ENCODE data around the gene MYBL2.

DNA sequence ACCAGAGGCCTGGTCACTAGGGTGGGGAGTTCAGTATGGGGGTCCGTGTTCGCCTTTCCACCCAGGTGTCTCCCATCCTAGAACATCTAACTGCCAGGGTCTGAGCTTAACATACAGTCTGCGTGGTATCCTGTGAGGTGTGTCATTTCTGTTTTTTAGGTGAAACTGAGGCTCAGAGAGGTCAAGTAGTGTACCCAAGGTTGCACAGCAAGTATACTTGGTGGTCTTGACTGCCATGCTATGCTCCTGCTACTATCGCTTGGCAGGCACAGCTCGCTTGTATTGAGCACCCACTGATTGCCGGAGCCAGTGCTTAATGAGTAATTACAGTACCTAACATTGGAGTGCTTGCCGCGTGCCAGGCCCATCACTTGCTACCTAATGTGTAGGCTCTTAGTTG, 33.7 kb downstream of the MYBL2 start:
- no peak for TF ChIP-seq CTCF (optimal IDR thresholded peaks at IDR 0.05 in 1 of 3, IDR thresholded peaks at IDR 0.05 in 1 of 3, conservative IDR thresholded peaks at IDR 0.05 in 1 of 3; ENCODE audit: extremely low read depth in 1 of 3, insufficient read depth in 2 of 3, low read length in 3 of 3)
- no peak for TF ChIP-seq EZH2 (IDR thresholded peaks at IDR 0.05; ENCODE audit: low read length)
